Measurements from ENCODE around the gene MRPL23. TPM values are rescaled to one million over a fixed set of nuclear protein-coding genes. Genes with fewer than 3 reads are reported as not detected.

The MRPL23 gene
- polyA plus RNA-seq, 1 donor (not counting 4 experiments of a cell fraction or from before 2014, with no cell fraction given): 68.2 TPM

DNA sequence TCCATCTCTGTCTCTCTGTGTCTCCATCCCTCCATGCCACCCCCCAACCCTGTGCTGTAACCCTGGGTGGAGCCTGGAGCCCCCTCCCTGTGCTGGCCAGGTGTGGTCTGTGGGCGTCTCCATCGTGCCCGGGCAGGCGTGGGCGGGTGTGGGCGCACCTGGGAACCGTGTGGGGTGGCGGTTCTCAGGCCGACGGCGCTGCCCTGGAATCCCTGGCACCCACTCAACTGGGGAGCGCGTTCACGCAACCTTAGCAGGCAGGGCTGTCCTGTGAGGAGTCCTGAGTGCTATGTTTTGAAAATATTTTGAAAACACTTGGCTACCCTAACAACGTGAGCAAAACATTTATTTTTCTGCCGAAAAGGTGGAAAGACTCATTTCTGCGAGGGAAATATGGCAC lies 23.0 kb upstream of the MRPL23 start:
- no peak for TF ChIP-seq EZH2 (IDR thresholded peaks at IDR 0.05; ENCODE audit: low read length)
- TF ChIP-seq, protein P1, sequence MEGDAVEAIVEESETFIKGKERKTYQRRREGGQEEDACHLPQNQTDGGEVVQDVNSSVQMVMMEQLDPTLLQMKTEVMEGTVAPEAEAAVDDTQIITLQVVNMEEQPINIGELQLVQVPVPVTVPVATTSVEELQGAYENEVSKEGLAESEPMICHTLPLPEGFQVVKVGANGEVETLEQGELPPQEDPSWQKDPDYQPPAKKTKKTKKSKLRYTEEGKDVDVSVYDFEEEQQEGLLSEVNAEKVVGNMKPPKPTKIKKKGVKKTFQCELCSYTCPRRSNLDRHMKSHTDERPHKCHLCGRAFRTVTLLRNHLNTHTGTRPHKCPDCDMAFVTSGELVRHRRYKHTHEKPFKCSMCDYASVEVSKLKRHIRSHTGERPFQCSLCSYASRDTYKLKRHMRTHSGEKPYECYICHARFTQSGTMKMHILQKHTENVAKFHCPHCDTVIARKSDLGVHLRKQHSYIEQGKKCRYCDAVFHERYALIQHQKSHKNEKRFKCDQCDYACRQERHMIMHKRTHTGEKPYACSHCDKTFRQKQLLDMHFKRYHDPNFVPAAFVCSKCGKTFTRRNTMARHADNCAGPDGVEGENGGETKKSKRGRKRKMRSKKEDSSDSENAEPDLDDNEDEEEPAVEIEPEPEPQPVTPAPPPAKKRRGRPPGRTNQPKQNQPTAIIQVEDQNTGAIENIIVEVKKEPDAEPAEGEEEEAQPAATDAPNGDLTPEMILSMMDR (optimal IDR thresholded peaks at IDR 0.05 in 1 of 3, IDR thresholded peaks at IDR 0.05 in 1 of 3, conservative IDR thresholded peaks at IDR 0.05 in 1 of 3; ENCODE audit: extremely low read depth in 1 of 3, insufficient read depth in 2 of 3, low read length in 3 of 3): no peak
- no peaks in the 10 kb centered on the region for H4K20me1 ChIP-seq (ENCODE audit: control insufficient read depth, extremely low read depth, insufficient read depth, low read length)
- no peak for FAIRE-seq
- peak overlapping the region; percentile 12 for H2AFZ ChIP-seq (ENCODE audit: control insufficient read depth, low read length)
- dilution Hi-C loops (cut with MboI; ENCODE audit: extremely low pct_ligation_motif_present, low sequenced_read_pairs): no loop called here
- H3K9ac ChIP-seq (ENCODE audit: control insufficient read depth, extremely low read depth, insufficient read depth, low read length): no peak overlapping the region
- no peaks in the 10 kb centered on the region for H3K36me3 ChIP-seq (ENCODE audit: control insufficient read depth in 2 of 2, extremely low read depth in 1 of 2, insufficient read depth in 2 of 2, low read length in 2 of 2)
- no peak overlapping the region for H3K4me3 ChIP-seq (ENCODE audit: control insufficient read depth in 2 of 3, extremely low read depth in 1 of 3, insufficient read depth in 2 of 3, low read depth in 1 of 3, low read length in 3 of 3)
- H3K4me1 ChIP-seq (ENCODE audit: control insufficient read depth, extremely low read depth, insufficient read depth, low read length): peaks cover 5% of the 10 kb centered on the region
- no peak for DNase-seq (ENCODE audit: low read depth, low spot score)
- no peaks in the 10 kb centered on the region for H3K9me1 ChIP-seq (ENCODE audit: control insufficient read depth, extremely low read depth, insufficient read depth, low read length)
- H3K27ac ChIP-seq (ENCODE audit: control insufficient read depth, insufficient read depth, low read length): no peak overlapping the region
- peaks cover 7% of the 10 kb centered on the region for H3K27me3 ChIP-seq (ENCODE audit: control insufficient read depth, extremely low read depth, insufficient read depth, low read length)
- H3K9me3 ChIP-seq (ENCODE audit: control insufficient read depth, low read depth, low read length): no peaks in the 10 kb centered on the region
- no peak overlapping the region for H3K4me2 ChIP-seq (ENCODE audit: control insufficient read depth, extremely low read depth, insufficient read depth, low read depth, low read length)
- no peaks in the 10 kb centered on the region for H3K79me2 ChIP-seq (ENCODE audit: control insufficient read depth, insufficient read depth, low read length)

DNA sequence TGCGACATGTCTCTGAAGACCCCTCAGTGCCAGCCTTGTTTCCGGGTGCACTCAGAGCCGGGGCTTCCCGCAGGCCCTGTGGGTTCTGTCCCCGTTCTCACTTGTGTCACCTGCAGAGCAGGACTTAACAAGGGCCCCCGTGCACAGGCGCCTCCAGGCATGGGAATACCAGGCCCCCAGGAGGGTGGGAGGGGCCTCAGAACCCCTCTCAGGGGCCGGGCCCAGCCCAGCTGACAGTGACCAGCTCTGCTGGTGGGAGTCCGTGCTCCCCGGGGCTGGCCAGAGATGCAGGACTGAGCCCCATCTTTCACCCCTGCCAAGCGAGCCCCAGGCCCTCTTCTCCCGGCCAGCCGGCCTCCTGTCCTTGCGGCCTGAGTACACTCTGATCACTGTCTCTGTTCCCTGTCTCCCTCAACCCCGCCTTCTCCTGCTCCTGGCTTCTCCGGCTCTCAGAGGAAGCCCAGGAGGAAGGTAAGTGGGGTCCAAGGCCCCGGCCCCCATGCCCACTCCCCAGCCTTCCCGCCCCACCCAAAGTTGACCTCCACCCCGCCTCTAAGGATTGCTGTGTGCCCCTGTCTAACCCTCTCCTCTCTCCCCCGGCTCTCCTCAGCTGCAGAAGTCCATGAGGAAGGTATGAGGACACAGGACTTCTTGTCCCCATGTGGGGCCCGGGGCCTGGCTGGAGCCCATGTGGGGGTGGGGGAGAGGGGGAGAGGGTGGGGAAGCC lies 22.3 kb upstream of the MRPL23 start:
- Histone ChIP-seq H3K27ac (ENCODE audit: control insufficient read depth, insufficient read depth, low read length) (no peak overlapping the region), H3K9me3 (ENCODE audit: control insufficient read depth, low read depth, low read length) (no peaks in the 10 kb centered on the region), H3K4me1 (ENCODE audit: control insufficient read depth, extremely low read depth, insufficient read depth, low read length) (peaks cover 5% of the 10 kb centered on the region), H3K36me3 (ENCODE audit: control insufficient read depth in 2 of 2, extremely low read depth in 1 of 2, insufficient read depth in 2 of 2, low read length in 2 of 2) (no peaks in the 10 kb centered on the region), H3K9ac (ENCODE audit: control insufficient read depth, extremely low read depth, insufficient read depth, low read length) (no peak overlapping the region), H3K9me1 (ENCODE audit: control insufficient read depth, extremely low read depth, insufficient read depth, low read length) (no peaks in the 10 kb centered on the region), H3K4me3 (ENCODE audit: control insufficient read depth in 2 of 3, extremely low read depth in 1 of 3, insufficient read depth in 2 of 3, low read depth in 1 of 3, low read length in 3 of 3) (no peak overlapping the region), H2AFZ (ENCODE audit: control insufficient read depth, low read length) (no peak overlapping the region), H3K79me2 (ENCODE audit: control insufficient read depth, insufficient read depth, low read length) (no peaks in the 10 kb centered on the region), H3K27me3 (ENCODE audit: control insufficient read depth, extremely low read depth, insufficient read depth, low read length) (peaks cover 7% of the 10 kb centered on the region), H3K4me2 (ENCODE audit: control insufficient read depth, extremely low read depth, insufficient read depth, low read depth, low read length) (no peak overlapping the region), H4K20me1 (ENCODE audit: control insufficient read depth, extremely low read depth, insufficient read depth, low read length) (no peaks in the 10 kb centered on the region)
- DNase-seq (ENCODE audit: low read depth, low spot score) (no peak), FAIRE-seq (no peak)
- dilution Hi-C loops (cut with MboI; ENCODE audit: extremely low pct_ligation_motif_present, low sequenced_read_pairs): no loop called here
- TF ChIP-seq, protein P1 (optimal IDR thresholded peaks at IDR 0.05 in 1 of 3, IDR thresholded peaks at IDR 0.05 in 1 of 3, conservative IDR thresholded peaks at IDR 0.05 in 1 of 3; ENCODE audit: extremely low read depth in 1 of 3, insufficient read depth in 2 of 3, low read length in 3 of 3): no peak
- no peak for TF ChIP-seq EZH2 (IDR thresholded peaks at IDR 0.05; ENCODE audit: low read length)

Measured in keratinocyte (primary cell).